SK-N-MC (cell line): ENCODE results near the gene OR7D2.

Experiments
- EZH2 ChIP-seq: fragments of 200-600 bp; sonication (generic); IDR thresholded peaks from one replicate; pipeline ENCODE4 v1.6.1; 2017; ENCODE audit warnings: antibody characterized with exemption
- FOXP2 ChIP-seq: optimal IDR thresholded peaks from 2 replicates; pipeline ENCODE3; 2011; ENCODE audit warnings: mild to moderate bottlenecking, moderate library complexity; ENCODE audit not compliant: insufficient read depth; ENCODE audit errors: extremely low read length, control extremely low read depth
- POLR2AphosphoS5 ChIP-seq: IDR thresholded peaks from 2 replicates; pipeline ENCODE4 v1.6.1; 2012; ENCODE audit warnings: mild to moderate bottlenecking, low read depth, low read length, borderline replicate concordance

DNA sequence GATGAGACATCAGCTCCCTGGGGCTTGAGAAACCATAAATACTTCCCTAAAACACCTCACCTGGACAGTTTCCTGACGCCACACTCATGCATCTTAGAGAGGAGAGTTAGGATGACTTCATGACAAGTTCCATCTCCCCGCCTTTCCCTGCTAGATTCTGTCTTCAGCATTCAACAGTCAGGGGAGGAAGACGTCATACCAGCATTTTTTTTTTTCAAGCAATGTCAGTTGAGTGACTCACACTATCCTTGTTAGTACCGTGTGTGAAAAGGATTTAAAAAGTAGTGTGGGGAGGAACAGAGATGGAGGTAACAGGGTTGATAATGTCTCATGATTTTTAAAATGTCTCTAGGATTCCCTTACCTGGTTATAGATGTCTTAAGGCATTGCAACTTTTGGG, at the start of gene OR7D2:
- no peak for TF ChIP-seq EZH2
- TF ChIP-seq FOXP2 = no peak
- no peak for TF ChIP-seq POLR2AphosphoS5
